Peyer's patch (tissue), 4 donors: ENCODE measurements around the gene FAM180A.

Experiments used
- POLR2A ChIP-seq, 2 donors: fragments of 450-650 bp; IDR thresholded peaks; one replicate each; pipeline ENCODE4 v1.5.1; 2017; ENCODE audit warnings: antibody characterized with exemption in 2 of 2, mild to moderate bottlenecking in 2 of 2, moderate library complexity in 2 of 2
- TF ChIP-seq, protein P1 (sequence below), 6 experiments: fragments of 450-650 bp in 4 of 6; fragments of 200-600 bp in 2 of 6; sonication (generic) in 1 of 6; IDR thresholded peaks; one replicate each; pipeline ENCODE4 v1.5.1; 2017 to 2019; ENCODE audit warnings: antibody characterized with exemption in 6 of 6, mild to moderate bottlenecking in 3 of 6, moderate library complexity in 1 of 6

DNA sequence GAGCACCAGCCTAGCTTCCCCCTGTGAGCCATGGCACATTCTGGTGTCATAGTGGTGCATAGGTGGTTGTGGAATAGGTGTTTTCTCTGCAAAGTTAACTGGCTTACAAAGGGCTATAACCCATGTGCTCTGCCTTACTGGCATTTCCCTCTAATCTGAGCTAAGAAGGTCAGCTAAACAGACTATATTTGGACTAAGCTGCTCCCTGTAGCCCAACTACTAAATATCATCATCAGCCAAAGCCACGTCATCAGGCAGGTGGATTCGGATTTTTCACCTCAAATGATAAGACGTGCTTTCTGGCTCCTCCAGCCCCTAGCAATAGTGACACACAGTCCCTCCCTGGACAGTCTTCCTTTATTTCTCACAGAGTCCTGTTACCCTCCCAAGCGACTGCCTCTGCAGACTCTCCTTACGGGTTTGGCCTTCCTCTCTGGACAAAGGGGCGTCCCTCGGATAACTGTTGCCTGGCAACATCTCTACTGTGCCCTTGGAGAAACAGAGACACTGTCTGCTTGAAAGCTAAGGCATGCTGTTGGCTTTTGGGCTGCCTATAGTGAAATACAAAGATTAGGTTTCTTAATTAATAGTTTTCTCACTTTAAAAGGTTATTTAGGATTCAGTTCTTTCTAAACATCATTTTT is 29.7 kb downstream of the FAM180A start:
- TF ChIP-seq, protein P1, sequence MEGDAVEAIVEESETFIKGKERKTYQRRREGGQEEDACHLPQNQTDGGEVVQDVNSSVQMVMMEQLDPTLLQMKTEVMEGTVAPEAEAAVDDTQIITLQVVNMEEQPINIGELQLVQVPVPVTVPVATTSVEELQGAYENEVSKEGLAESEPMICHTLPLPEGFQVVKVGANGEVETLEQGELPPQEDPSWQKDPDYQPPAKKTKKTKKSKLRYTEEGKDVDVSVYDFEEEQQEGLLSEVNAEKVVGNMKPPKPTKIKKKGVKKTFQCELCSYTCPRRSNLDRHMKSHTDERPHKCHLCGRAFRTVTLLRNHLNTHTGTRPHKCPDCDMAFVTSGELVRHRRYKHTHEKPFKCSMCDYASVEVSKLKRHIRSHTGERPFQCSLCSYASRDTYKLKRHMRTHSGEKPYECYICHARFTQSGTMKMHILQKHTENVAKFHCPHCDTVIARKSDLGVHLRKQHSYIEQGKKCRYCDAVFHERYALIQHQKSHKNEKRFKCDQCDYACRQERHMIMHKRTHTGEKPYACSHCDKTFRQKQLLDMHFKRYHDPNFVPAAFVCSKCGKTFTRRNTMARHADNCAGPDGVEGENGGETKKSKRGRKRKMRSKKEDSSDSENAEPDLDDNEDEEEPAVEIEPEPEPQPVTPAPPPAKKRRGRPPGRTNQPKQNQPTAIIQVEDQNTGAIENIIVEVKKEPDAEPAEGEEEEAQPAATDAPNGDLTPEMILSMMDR (IDR thresholded peaks at IDR 0.05), result no peak
- TF ChIP-seq POLR2A (IDR thresholded peaks at IDR 0.05), result no peak
